Measurements from ENCODE around the gene CENPT. TPM values are rescaled to one million over a fixed set of nuclear protein-coding genes. Genes with fewer than 3 reads are reported as not detected.

CENPT gene
- total and polyA plus RNA-seq, 2 experiments from 2014 or later = 61.8 to 65.2 TPM

DNA sequence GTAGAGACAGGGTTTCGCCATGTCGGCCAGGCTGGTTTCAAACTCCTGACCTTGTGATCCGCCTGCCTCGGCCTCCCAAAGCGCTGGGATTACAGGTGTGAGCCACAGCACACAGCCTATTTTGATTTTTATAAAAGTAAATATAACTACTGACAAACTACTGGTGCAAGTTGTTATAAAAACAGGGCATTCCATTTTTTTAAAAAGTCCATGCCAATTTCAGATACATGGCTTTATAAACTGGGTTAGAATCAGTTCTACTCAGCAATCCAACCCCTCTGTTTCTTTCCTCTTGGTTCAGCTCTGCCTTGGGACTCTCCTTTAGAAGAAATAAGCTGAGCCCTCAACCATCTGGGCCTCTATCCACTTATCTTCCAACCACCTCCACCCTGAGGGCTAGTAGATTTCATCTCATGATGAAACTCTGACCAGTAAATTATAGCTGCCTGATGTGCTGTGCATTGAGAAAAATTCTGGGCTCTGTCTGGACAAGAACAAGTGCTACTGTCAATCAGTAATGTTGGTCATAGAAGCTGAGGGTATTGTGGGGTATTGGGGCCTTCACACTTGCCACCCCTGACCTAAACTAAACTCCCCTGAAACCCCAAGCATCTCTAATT, 51.3 kb downstream of the CENPT start:
- TF ChIP-seq, protein P1, sequence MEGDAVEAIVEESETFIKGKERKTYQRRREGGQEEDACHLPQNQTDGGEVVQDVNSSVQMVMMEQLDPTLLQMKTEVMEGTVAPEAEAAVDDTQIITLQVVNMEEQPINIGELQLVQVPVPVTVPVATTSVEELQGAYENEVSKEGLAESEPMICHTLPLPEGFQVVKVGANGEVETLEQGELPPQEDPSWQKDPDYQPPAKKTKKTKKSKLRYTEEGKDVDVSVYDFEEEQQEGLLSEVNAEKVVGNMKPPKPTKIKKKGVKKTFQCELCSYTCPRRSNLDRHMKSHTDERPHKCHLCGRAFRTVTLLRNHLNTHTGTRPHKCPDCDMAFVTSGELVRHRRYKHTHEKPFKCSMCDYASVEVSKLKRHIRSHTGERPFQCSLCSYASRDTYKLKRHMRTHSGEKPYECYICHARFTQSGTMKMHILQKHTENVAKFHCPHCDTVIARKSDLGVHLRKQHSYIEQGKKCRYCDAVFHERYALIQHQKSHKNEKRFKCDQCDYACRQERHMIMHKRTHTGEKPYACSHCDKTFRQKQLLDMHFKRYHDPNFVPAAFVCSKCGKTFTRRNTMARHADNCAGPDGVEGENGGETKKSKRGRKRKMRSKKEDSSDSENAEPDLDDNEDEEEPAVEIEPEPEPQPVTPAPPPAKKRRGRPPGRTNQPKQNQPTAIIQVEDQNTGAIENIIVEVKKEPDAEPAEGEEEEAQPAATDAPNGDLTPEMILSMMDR (IDR thresholded peaks at IDR 0.05; ENCODE audit: low read depth, low read length) = no peak
- no peak overlapping the region for H3K27ac ChIP-seq
- no peaks in the 10 kb centered on the region for H3K36me3 ChIP-seq
- H3K27me3 ChIP-seq = peaks cover 95% of the 10 kb centered on the region
- no peak for DNase-seq (ENCODE audit: low read depth in 1 of 2, low spot score in 1 of 2)
- no peaks in the 10 kb centered on the region for H3K9me3 ChIP-seq (ENCODE audit: low read depth)
- H3K4me3 ChIP-seq = no peak overlapping the region
- no peaks in the 10 kb centered on the region for H3K4me1 ChIP-seq (ENCODE audit: low read depth)

DNA sequence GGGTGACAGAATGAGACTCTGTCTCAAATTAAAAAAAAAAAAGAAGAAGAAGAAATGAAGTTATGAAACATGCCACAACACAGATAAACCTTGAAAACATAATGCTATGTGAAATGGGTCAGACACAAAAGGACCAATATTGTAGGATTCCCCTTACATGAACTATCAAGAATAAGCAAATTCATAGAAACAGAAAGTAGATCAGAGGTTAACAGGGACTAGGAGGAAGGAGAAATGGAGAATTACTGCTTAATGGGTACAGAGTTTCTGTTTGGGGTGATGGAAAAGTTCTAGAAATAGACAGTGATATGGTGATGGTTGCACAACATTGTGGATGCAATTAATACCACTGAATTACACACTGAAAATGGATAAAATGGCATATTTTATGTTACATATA, 57.4 kb downstream of the CENPT start:
- TF ChIP-seq, protein P1 (IDR thresholded peaks at IDR 0.05; ENCODE audit: low read depth, low read length) = no peak

DNA sequence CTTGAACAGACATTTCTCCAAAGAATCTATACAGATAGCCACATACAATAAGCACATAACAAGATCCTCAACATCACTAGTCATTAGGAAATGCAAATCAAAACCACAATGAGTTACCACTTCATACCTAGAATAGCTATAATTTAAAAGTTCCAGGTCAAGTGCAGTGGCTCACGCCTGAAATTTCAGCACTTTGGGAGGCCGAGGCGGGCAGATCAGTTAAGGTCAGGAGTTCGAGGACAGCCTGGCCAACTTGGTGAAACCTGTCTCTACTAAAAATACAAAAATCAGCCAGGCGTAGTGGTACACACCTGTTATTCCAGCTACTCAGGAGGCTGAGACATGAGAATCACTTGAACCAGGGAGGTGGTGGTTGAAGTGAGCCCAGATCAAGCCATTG, 61.0 kb downstream of the CENPT start:
- Histone ChIP-seq H3K4me1 (ENCODE audit: low read depth) (no peaks in the 10 kb centered on the region), H3K27ac (no peak overlapping the region), H3K36me3 (no peaks in the 10 kb centered on the region), H3K9me3 (ENCODE audit: low read depth) (no peaks in the 10 kb centered on the region), H3K27me3 (peaks cover 72% of the 10 kb centered on the region), H3K4me3 (no peak overlapping the region)
- no peak for DNase-seq (ENCODE audit: low read depth in 1 of 2, low spot score in 1 of 2)
- TF ChIP-seq, protein P1 (IDR thresholded peaks at IDR 0.05; ENCODE audit: low read depth, low read length) = no peak

More for the DNA sequence above, 57.4 kb downstream of the CENPT start:
- DNase-seq (ENCODE audit: low read depth in 1 of 2, low spot score in 1 of 2) = no peak
- Histone ChIP-seq H3K9me3 (ENCODE audit: low read depth) (no peaks in the 10 kb centered on the region), H3K36me3 (no peaks in the 10 kb centered on the region), H3K27me3 (peaks cover 94% of the 10 kb centered on the region), H3K4me1 (ENCODE audit: low read depth) (no peaks in the 10 kb centered on the region), H3K4me3 (no peak overlapping the region), H3K27ac (no peak overlapping the region)

DNA sequence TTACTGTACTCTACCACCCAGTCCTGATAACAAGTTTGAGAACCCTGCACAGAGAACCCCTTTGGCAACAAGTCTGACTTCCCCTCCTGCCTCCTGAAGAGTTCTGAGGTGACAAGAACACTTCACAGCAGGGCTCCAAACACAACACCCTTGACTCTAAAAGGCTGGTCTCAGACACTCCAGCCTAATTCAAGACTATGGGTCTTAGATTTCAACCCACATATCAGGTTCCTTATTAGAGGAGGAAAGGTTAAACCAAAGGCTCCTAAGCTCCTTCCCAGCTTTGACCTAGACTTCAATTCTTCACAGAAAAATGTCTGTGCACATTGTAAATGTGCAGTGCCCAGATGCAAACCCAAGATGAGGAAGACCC, 64.2 kb downstream of the CENPT start:
- Histone ChIP-seq H3K9me3 (ENCODE audit: low read depth) (no peaks in the 10 kb centered on the region), H3K4me3 (no peak overlapping the region), H3K27me3 (peaks cover 72% of the 10 kb centered on the region), H3K4me1 (ENCODE audit: low read depth) (no peaks in the 10 kb centered on the region), H3K36me3 (no peaks in the 10 kb centered on the region), H3K27ac (no peak overlapping the region)
- DNase-seq (ENCODE audit: low read depth in 1 of 2, low spot score in 1 of 2) = no peak
- TF ChIP-seq, protein P1 (IDR thresholded peaks at IDR 0.05; ENCODE audit: low read depth, low read length) = no peak

DNA sequence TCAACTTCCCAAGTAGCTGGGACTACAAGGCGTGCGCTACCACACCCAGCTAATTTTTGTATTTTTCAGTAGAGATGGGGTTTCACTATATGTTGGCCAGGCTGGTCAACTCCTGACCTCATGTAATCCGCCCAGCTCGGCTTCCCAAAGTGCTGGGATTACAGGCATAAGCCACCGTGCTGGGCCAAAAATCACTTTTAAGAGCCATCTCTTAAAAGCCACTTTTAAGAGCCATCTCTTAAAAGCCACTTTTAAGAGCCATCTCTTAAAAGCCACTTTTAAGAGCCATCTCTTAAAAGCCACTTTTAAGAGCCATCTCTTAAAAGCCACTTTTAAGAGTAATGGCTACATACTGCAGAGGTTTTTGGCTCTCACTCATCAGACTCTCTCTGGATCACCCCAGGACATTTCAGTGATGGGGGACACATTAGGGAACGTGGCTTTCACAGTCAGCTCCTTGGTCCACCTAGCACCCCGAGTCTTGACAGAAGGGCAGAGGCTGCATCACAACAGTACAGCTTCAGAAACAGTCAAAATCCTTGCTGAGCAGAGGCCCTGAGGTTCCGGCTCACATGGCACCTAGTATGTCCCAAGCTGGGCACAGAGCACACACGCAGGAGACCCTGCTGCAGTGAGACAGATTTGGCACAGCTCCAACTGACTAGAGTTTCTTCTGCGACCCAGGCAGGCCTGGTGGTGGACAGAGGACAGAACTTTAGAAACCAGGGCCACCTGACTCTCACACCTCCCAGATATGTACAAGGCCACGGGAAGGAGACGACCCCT, 64.7 kb downstream of the CENPT start:
- Histone ChIP-seq H3K27ac (no peak overlapping the region), H3K4me1 (ENCODE audit: low read depth) (no peaks in the 10 kb centered on the region), H3K36me3 (no peaks in the 10 kb centered on the region), H3K27me3 (peaks cover 73% of the 10 kb centered on the region), H3K4me3 (no peak overlapping the region), H3K9me3 (ENCODE audit: low read depth) (no peaks in the 10 kb centered on the region)
- TF ChIP-seq, protein P1 (IDR thresholded peaks at IDR 0.05; ENCODE audit: low read depth, low read length) = no peak
- DNase-seq (ENCODE audit: low read depth in 1 of 2, low spot score in 1 of 2) = peak in 1 of 2 donors; percentile 44

Measured in cardiac muscle cell (in vitro differentiated cells and primary cell).